Activated CD8-positive, alpha-beta T cell treated with anti-CD3 and anti-CD28 coated beads, Interleukin-2, amount 10 ng/mL, durations not matched to agents 7 days and 5 days (primary cell): ENCODE measurements around the gene SLC15A4. TPM values are rescaled to one million over a fixed set of nuclear protein-coding genes. Genes with fewer than 3 reads are reported as not detected.
A peak's percentile ranks its signal among the peaks of the same experiment; 100 is the strongest.
"Not testable (repeated sequence)": the region's sequence is repeated elsewhere in the genome, so short reads cannot be mapped to it uniquely, and the experiment has no call there.

Source experiments
- ATAC-seq: fragments of 150-1000 bp; cut with Tn5 transposase; one replicate; pipeline ENCODE4 v1.10.0; 2021; ENCODE audit warnings: moderate library complexity
- CTCF ChIA-PET: fragments of 350-600 bp; sonication (Branson Sonifier 250); formaldehyde crosslinking; loops from one replicate; lab custom pipeline; 2021; ENCODE audit warnings: antibody characterized with exemption; lab: Charles Lee
- POLR2A ChIA-PET: fragments of 350-600 bp; sonication (Branson Sonifier 250); formaldehyde crosslinking; loops from one replicate; lab custom pipeline; 2021; ENCODE audit warnings: antibody characterized with exemption; lab: Charles Lee
- DNase-seq: peaks from one replicate; pipeline ENCODE4 v3.0.0-alpha.2; 2020
- H3K27ac Mint-ChIP-seq: one replicate; pipeline ENCODE4 v1.8.0; 2021; ENCODE audit warnings: mild to moderate bottlenecking, mixed read lengths
- H3K27me3 Mint-ChIP-seq: one replicate; pipeline ENCODE4 v1.8.0; 2021; ENCODE audit warnings: low read depth, mixed read lengths
- H3K36me3 Mint-ChIP-seq: one replicate; pipeline ENCODE4 v1.8.0; 2021; ENCODE audit warnings: low read depth, mixed read lengths
- H3K4me1 Mint-ChIP-seq: one replicate; pipeline ENCODE4 v1.8.0; 2021; ENCODE audit warnings: low read depth, mixed read lengths
- H3K4me3 Mint-ChIP-seq: one replicate; pipeline ENCODE4 v1.8.0; 2021; ENCODE audit warnings: mild to moderate bottlenecking, mixed read lengths
- H3K9me3 Mint-ChIP-seq: one replicate; pipeline ENCODE4 v1.8.0; 2022; ENCODE audit warnings: mixed read lengths; ENCODE audit not compliant: insufficient read depth
- total RNA-seq, 2 experiments: library from RNA; stranded (reverse); gene quantifications; one replicate each; pipeline ENCODE4 v1.2.3, GENCODE V29; 2021

Gene SLC15A4
- total RNA-seq, 2 experiments from 2014 or later: 23.2 to 23.8 TPM

DNA sequence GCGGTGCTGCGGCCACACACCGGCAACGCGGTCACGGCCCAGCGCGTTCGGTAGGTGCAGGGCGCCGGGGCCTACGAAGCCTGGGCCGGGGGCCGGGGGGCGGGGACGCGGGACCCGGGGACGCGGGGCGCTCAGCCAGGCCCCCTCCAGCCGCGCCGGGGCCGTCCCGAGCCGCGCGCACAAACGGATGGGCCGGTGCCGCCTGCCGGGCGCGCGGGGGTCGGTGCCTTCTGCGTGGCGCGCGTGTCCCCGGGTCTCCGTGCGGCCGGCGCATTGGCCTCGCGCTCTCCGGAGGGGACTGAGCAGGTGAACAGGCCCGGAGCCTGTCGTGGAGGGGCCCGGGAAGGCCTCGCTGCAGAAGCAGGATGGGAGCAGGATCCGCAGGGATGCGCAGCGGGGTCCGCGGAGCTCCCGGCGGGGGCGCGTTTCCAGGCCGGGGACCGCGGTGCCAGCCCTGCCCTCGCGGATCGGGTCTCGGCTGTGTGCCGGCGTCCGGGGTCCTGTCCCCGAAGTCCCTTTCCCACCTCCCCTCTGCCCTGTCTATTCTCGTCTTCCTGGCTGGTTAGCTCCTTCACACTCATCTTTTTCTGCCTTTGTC, 29.9 kb upstream of the SLC15A4 start:
- no peaks in the 10 kb centered on the region for H3K9me3 Mint-ChIP-seq
- ATAC-seq: no peak
- no peaks in the 10 kb centered on the region for H3K36me3 Mint-ChIP-seq
- H3K27me3 Mint-ChIP-seq: peaks cover 23% of the 10 kb centered on the region
- ChIA-PET POLR2A (no interaction called here), CTCF (no interaction called here)
- H3K27ac Mint-ChIP-seq: no peak overlapping the region
- DNase-seq: no peak
- no peak overlapping the region for H3K4me3 Mint-ChIP-seq
- H3K4me1 Mint-ChIP-seq: no peaks in the 10 kb centered on the region

DNA sequence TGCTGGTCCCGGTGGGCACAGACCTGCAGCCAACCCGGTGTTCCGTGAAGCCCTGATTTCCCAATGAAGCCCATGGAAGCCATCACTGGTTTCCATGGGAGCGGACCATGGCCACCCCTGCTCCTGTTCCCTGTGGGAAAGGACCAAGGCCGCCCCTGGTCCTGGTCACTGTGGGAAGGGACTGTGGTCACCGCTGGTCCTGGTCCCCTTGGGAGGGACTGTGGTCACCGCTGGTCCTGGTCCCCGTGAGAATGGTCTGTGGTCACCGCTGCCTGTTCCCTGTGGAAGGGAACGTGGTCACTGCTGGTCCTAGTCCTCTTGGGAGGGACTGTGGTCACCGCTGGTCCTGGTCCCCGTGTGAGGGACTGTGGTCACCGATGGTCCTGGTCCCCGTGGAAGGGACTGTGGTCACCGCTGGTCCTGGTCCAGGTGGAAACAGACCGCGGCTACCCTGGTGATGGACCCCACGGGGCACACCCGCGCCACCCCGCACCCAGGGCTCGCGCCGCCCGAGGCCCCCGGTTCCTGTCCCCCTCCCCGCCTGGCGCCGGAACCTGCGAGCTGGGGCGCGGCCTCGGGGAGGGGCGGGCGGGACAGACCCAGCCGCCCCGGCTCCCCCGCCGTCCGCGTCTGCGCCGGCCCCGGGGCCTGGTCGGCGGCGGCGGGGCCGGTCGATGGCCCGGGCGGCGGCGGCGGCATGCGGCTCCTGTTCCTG, 29.3 kb upstream of the SLC15A4 start, which contains the start of gene GLT1D1:
TSS of gene GLT1D1 (plus strand) at position 594 of the 715 bp plus-strand sequence. CDS start at position 698, 104 bp downstream.
- Mint-ChIP-seq H3K36me3 (no peaks in the 10 kb centered on the region), H3K27me3 (peaks cover 23% of the 10 kb centered on the region), H3K9me3 (no peaks in the 10 kb centered on the region), H3K4me3 (no peak within 1 kb of the TSS), H3K27ac (no peak within 1 kb of the TSS), H3K4me1 (no peaks in the 10 kb centered on the region)
- ATAC-seq (no peak), DNase-seq (no peak)
- ChIA-PET POLR2A (no interaction called here), CTCF (no interaction called here)

DNA sequence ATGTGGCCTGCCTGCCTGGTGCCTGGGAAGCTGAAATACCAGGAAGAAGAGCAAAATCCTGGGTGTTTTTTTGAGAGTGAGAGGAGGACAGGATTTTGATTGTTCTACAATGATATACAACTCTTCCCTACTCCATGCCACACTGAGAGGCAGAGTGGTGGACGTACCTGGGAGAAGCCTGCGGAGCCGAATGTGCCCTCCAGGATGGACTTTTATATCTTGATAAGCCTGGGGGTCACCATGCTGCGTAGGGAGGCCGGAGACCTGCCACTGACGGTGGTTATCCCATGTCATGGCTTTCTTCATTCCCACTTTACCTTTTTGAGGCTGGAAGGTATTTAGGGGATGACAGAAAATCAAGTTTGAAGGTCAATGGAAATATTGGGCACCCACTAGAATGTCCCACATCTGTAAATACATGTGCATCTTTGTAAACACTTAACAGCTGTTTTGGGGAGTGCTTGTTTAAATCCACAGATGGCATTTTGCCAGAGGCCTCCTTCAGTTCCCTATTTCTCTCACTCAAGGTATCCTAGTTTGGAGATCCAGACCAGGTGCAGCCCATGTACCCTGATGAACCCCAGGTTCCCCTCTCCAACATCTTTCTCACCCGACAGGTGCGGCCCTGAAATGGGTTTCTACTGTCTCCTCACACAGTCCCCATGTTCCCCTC, 28.4 kb upstream of the SLC15A4 start:
- DNase-seq (no peak), ATAC-seq (no peak)
- no peaks in the 10 kb centered on the region for H3K36me3 Mint-ChIP-seq
- POLR2A ChIA-PET: no interaction called here
- peaks cover 23% of the 10 kb centered on the region for H3K27me3 Mint-ChIP-seq
- H3K9me3 Mint-ChIP-seq: no peaks in the 10 kb centered on the region
- CTCF ChIA-PET: no interaction called here
- no peaks in the 10 kb centered on the region for H3K4me1 Mint-ChIP-seq
- no peak overlapping the region for H3K4me3 Mint-ChIP-seq
- no peak overlapping the region for H3K27ac Mint-ChIP-seq

DNA sequence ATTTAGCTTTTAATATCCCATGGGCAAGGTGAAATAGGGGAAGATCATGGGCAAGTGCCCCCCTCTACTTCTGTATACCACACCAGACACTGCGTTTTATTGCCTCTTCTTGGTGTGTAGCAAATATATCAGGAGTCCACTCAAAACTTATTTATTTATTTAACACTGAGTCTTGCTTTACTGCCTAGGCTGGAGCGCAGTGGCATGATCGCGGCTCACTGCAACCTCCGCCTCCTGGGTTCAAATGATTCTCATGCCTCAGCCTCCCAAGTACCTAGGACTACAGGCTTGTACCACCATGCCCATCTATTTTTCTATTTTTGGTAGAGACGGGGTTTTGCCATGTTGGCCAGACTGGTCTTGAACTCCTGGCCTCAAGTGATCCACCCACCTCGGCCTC, 27.7 kb upstream of the SLC15A4 start:
- H3K4me3 Mint-ChIP-seq, ATAC-seq, CTCF ChIA-PET, H3K27ac Mint-ChIP-seq, DNase-seq, POLR2A ChIA-PET, H3K9me3 Mint-ChIP-seq, H3K36me3 Mint-ChIP-seq, H3K4me1 Mint-ChIP-seq: not testable (repeated sequence)
- H3K27me3 Mint-ChIP-seq: peaks cover 22% of the 10 kb centered on the region

DNA sequence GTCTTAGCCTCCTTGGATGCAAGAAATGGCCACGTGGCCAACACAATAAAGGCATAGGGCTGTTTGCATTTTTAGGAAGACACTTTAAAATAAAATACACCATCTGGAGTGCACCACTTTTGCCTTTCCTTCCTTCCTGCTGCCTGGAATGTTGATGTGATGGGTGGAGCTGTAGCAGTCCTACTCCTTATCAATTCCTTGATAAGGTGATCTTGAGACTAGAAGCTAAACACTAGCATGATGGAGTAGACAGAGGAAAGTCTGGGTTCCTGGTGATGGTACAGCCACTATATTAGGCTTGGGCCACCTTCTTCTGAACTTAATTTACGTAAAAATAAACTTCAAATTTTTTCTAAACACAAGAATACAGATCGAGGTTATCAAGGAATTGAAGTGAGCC, 26.6 kb upstream of the SLC15A4 start:
- Mint-ChIP-seq H3K36me3 (no peaks in the 10 kb centered on the region), H3K4me3 (no peak overlapping the region), H3K9me3 (no peaks in the 10 kb centered on the region), H3K27me3 (peaks cover 18% of the 10 kb centered on the region), H3K4me1 (no peaks in the 10 kb centered on the region), H3K27ac (no peak overlapping the region)
- ATAC-seq (no peak), DNase-seq (no peak)
- POLR2A ChIA-PET: no interaction called here
- CTCF ChIA-PET: no interaction called here

DNA sequence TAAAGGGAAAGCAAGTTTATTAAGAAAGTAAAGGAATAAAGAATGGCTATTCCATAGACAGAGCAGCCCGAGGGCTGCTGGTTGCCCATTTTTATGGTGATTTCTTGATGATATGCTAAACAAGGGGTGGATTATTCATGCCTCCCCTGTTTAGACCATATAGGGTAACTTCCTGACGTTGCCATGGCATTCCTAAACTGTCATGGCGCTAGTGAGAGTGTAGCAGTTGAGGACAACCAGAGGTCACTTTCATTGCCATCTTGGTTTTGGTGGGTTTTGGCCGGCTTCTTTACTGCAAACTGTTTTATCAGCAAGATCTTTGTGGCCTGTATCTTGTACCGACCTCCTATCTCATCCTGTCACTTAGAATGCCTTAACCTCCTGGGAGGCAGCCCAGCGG, 26.0 kb upstream of the SLC15A4 start:
- H3K27ac Mint-ChIP-seq, H3K9me3 Mint-ChIP-seq, H3K4me1 Mint-ChIP-seq, H3K4me3 Mint-ChIP-seq, DNase-seq, H3K36me3 Mint-ChIP-seq, POLR2A ChIA-PET, ATAC-seq, CTCF ChIA-PET: not testable (repeated sequence)
- H3K27me3 Mint-ChIP-seq: peaks cover 15% of the 10 kb centered on the region

DNA sequence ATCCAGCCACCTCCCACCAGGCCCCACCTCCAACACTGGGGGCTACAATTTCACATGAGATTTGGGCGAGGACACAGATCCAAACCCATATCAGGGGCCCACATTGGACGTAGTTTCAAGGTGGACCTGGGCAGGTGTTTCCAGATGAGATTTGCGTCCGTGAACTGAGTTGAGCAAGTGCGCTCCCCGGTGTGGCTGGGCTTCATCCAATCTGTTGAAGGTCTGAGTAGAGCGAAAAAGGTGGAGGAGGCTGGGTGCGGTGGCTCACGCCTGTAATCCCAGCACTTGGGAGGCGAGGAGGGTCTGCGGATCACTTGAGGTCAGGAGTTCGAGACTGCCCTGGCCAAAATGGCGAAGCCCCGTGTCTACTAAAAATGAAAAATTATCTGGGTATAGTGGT, 24.6 kb upstream of the SLC15A4 start:
- Mint-ChIP-seq H3K27ac (no peak overlapping the region), H3K4me1 (peaks cover 3% of the 10 kb centered on the region), H3K36me3 (no peaks in the 10 kb centered on the region), H3K4me3 (no peak overlapping the region), H3K9me3 (no peaks in the 10 kb centered on the region), H3K27me3 (peaks cover 5% of the 10 kb centered on the region)
- DNase-seq (no peak), ATAC-seq (no peak)
- ChIA-PET POLR2A (no interaction called here), CTCF (no interaction called here)

DNA sequence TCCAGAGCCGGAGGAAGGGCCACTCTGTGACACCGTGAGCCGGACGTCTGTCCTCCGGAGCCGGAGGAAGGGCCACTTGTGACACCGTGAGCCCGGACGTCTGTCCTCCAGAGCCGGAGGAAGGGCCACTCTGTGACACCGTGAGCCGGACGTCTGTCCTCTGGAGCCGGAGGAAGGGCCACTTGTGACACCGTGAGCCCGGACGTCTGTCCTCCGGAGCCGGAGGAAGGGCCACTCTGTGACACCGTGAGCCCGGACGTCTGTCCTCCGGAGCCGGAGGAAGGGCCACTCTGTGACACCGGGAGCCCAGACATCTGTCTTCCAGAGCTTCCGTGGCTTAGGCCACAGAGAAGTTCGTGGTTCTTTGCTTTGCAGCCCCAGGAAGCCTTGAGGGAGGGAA, 22.9 kb upstream of the SLC15A4 start:
- H3K4me1 Mint-ChIP-seq, H3K27ac Mint-ChIP-seq, DNase-seq, POLR2A ChIA-PET, H3K27me3 Mint-ChIP-seq, H3K9me3 Mint-ChIP-seq, CTCF ChIA-PET, H3K36me3 Mint-ChIP-seq, ATAC-seq, H3K4me3 Mint-ChIP-seq: not testable (repeated sequence)

DNA sequence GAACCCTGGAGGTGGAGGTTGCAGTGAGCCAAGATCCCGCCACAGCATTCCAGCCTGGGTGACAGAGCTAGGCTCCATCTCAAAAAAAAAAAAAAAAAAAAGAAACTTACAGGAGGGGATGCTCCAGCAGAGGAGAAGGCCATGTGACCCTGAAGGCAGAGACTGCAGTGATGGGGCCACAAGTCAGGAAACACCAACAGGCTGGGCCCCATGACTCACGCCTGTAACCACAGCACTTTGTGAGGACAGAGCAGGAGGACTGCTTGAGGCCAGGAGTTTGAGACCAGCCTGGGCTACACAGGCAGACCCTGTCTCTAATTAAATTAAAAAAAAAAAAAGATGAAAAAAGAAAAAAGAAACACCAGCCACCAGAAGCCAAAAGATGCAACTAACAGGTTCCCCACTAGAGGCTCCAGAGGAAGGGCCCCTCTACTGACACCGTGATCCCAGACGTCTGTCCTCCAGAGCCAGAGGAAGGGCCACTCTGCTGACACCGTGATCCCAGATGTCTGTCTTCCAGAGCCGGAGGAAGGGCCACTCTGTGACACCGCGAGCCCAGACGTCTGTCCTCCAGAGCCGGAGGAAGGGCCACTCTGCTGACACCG, 20.4 kb upstream of the SLC15A4 start:
- Mint-ChIP-seq H3K9me3 (no peaks in the 10 kb centered on the region), H3K36me3 (no peaks in the 10 kb centered on the region), H3K4me1 (peaks cover 12% of the 10 kb centered on the region), H3K4me3 (no peak overlapping the region), H3K27ac (no peak overlapping the region), H3K27me3 (peaks cover 15% of the 10 kb centered on the region)
- ATAC-seq: peak; percentile 72
- ChIA-PET POLR2A (interaction anchor here (0.6 kb wide), 1 partner anchor 558 kb away, joined by 3 read pairs; no protein-coding TSS in a partner anchor), CTCF (interaction anchor here (0.6 kb wide), 1 partner anchor 48 kb away, joined by 3 read pairs; no protein-coding TSS in a partner anchor)
- peak; percentile 38 for DNase-seq

DNA sequence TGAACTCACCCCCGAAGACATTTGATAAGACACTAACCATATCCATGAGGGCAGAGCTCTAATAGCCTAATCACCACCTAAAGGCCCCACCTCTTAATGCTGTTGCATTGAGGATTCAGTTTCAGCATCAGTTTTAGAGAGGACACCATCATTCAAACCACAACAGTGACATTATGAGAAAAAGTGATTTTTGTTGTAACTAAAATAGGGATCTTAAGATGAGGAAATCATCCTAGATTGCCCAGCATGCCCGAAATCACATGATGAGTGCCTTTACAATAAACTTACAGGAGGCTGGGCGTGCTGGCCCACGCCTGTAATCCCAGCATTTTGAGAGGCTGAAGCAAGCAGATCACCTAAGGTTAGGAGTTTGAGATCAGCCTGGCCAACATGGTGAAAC, 19.8 kb upstream of the SLC15A4 start:
- ATAC-seq: no peak
- no peak for DNase-seq
- peaks cover 15% of the 10 kb centered on the region for H3K27me3 Mint-ChIP-seq
- ChIA-PET POLR2A (interaction anchor here (0.6 kb wide), 1 partner anchor 557 kb away, joined by 3 read pairs; no protein-coding TSS in a partner anchor), CTCF (interaction anchor here (0.6 kb wide), 1 partner anchor 47 kb away, joined by 3 read pairs; no protein-coding TSS in a partner anchor)
- peaks cover 12% of the 10 kb centered on the region for H3K4me1 Mint-ChIP-seq
- no peak overlapping the region for H3K4me3 Mint-ChIP-seq
- H3K27ac Mint-ChIP-seq: no peak overlapping the region
- H3K36me3 Mint-ChIP-seq: no peaks in the 10 kb centered on the region
- no peaks in the 10 kb centered on the region for H3K9me3 Mint-ChIP-seq

DNA sequence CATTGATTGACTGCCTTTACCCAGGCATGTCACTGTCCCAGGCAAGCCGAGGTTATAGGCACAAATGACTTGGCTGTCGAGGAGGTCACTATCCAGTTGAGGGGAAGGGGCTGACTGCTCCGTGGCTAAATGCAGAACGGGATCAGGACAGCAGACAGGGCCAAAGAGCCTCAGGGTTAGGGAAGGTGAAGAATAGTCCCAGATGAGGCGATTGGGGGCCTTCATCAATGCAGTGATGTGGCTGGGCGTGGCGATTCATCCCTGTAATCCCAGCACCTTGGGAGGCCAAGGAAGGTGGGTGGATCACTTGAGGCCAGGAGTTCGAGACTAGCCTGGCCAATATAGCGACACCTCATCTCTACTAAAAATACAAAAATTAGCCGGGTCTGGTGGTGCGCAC, 18.8 kb upstream of the SLC15A4 start:
- no peaks in the 10 kb centered on the region for H3K9me3 Mint-ChIP-seq
- POLR2A ChIA-PET: no interaction called here

More for the DNA sequence above, 18.8 kb upstream of the SLC15A4 start:
- Mint-ChIP-seq H3K4me1 (peaks cover 12% of the 10 kb centered on the region), H3K27ac (no peak overlapping the region), H3K36me3 (no peaks in the 10 kb centered on the region), H3K27me3 (peaks cover 15% of the 10 kb centered on the region), H3K4me3 (no peak overlapping the region)
- ATAC-seq: no peak
- no peak for DNase-seq
- CTCF ChIA-PET: no interaction called here
